Measurements from ENCODE around the gene MBOAT7. TPM values are rescaled to one million over a fixed set of nuclear protein-coding genes. Genes with fewer than 3 reads are reported as not detected.
A peak's percentile ranks its signal among the peaks of the same experiment; 100 is the strongest.

Gene MBOAT7
- total and polyA plus RNA-seq, 2 of the 4 experiments (the other 2 are of a cell fraction) = 11.3 to 121 TPM

GRCh38 chr19:54186934-54187381 is 2.4 kb downstream of the MBOAT7 start:
- TSS peak; percentile 20 for BruUV-seq (replicated peaks)

More at GRCh38 chr19:54186934-54187381, 2.4 kb downstream of the MBOAT7 start:
- H3K4ac ChIP-seq (ENCODE audit: low read depth, low read length) = no peak overlapping the region
- H4K20me1 ChIP-seq (ENCODE audit: insufficient read depth, low read length) = peaks cover 16% of the 10 kb centered on the region
- H3K9ac ChIP-seq (ENCODE audit: low read depth, low read length) = no peak overlapping the region
- 83% methylated on average over 4 of the region's 11 CpGs; no CpG with 5 or more reads in 1 of the 2 experiments for WGBS, 2 experiments (ENCODE audit: extremely low coverage in 2 of 2, insufficient read length in 1 of 2)
- no peak overlapping the region for H2AFZ ChIP-seq (replicated peaks; ENCODE audit: low read length, poor library complexity)
- no peak overlapping the region; the same call in 1 of the 2 replicates for H2AK5ac ChIP-seq (ENCODE audit: low read depth, low read length)
- ChIA-PET POLR2A (ENCODE audit: unreplicated experiment) (no interaction called here), CTCF (no interaction called here)
- H4K91ac ChIP-seq (ENCODE audit: insufficient read depth, low read depth, low read length) = no peak overlapping the region
- no peak overlapping the region for H2AK9ac ChIP-seq (replicated peaks; ENCODE audit: low read depth, low read length, poor library complexity)
- DNase-seq (no peak), ATAC-seq (ENCODE audit: low read depth) (no peak)
- H4K8ac ChIP-seq (ENCODE audit: low read depth in 2 of 2, low read length in 2 of 2) = no peak overlapping the region
- no peak overlapping the region for H2BK15ac ChIP-seq (ENCODE audit: low read depth, low read length)
- in situ Hi-C loops (cut with MboI; ENCODE audit: low sequenced_read_pairs) (no loop called here), dilution Hi-C loops (cut with HindIII; ENCODE audit: low sequenced_read_pairs, unreplicated experiment) (no loop called here), intact Hi-C loops (cut with micrococcal nuclease) (no loop called here)
- H3K36me3 ChIP-seq (ENCODE audit: control insufficient read depth, insufficient read depth, low read length) = peaks cover 25% of the 10 kb centered on the region
- peaks cover 16 to 43% of the 10 kb centered on the region in 2 experiments for H3K79me1 ChIP-seq (ENCODE audit: low read depth in 1 of 2, low read length in 2 of 2)
- no peak overlapping the region for H2BK5ac ChIP-seq (ENCODE audit: low read depth, low read length, poor library complexity, severe bottlenecking)
- H3K14ac ChIP-seq (replicated peaks; ENCODE audit: low read depth, low read length) = no peak overlapping the region
- no peak overlapping the region for H2BK20ac ChIP-seq (ENCODE audit: low read depth, low read length)
- H3K23ac ChIP-seq (ENCODE audit: low read depth, low read length) = no peak overlapping the region
- H3K27ac ChIP-seq (ENCODE audit: insufficient read depth, low read length) = no peak overlapping the region
- TF ChIP-seq RCOR1 (IDR thresholded peaks at IDR 0.05; ENCODE audit: insufficient replicate concordance, low read length) (no peak), RFX5 (IDR thresholded peaks at IDR 0.05; ENCODE audit: low read depth, low read length) (no peak), RAD21 (IDR thresholded peaks at IDR 0.05; ENCODE audit: low read length) (no peak), MAZ (IDR thresholded peaks at IDR 0.05; ENCODE audit: borderline replicate concordance, low read depth, low read length) (no peak), CEBPB (IDR thresholded peaks at IDR 0.05; ENCODE audit: low read depth, low read length) (no peak), POLR2A (IDR thresholded peaks at IDR 0.05; ENCODE audit: low read depth, low read length) (no peak), MAFK (IDR thresholded peaks at IDR 0.05; ENCODE audit: low read depth, low read length) (no peak), ELK1 (IDR thresholded peaks at IDR 0.05; ENCODE audit: borderline replicate concordance, low read depth, low read length) (no peak)
- H3K56ac ChIP-seq (ENCODE audit: extremely low read depth, insufficient read depth, low read length) = no peak overlapping the region
- H3K4me2 ChIP-seq (ENCODE audit: low read depth, low read length) = no peak overlapping the region
- H3K4me1 ChIP-seq (ENCODE audit: control insufficient read depth, insufficient read depth, low read length) = peaks cover 3% of the 10 kb centered on the region
- no peak overlapping the region for H4K5ac ChIP-seq (ENCODE audit: low read depth, low read length)
- no peaks in the 10 kb centered on the region for H3K9me3 ChIP-seq (ENCODE audit: control insufficient read depth, insufficient read depth, low read length)
- H3K4me3 ChIP-seq (ENCODE audit: insufficient read depth, low read depth, low read length) = no peak overlapping the region
- peaks cover 3% of the 10 kb centered on the region; the same call in 1 of the 2 replicates for H3K9me1 ChIP-seq (ENCODE audit: insufficient read depth, low read length)
- H3K18ac ChIP-seq (ENCODE audit: low read depth, low read length) = no peak overlapping the region
- no peaks in the 10 kb centered on the region for H3K27me3 ChIP-seq (ENCODE audit: control insufficient read depth, insufficient read depth, low read length)
- no peak overlapping the region for H2BK120ac ChIP-seq (ENCODE audit: low read depth, low read length)

All from IMR-90 (cell line).